HPDE6-E6E7 (cell line): ENCODE data around the gene USHBP1.

ENCODE experiments used
- DNase-seq: peaks from one replicate; pipeline ENCODE4 v3.0.0; 2011; ENCODE audit warnings: missing footprints; ENCODE audit errors: extremely low spot score

The USHBP1 gene

GRCh38 chr19:17264641-17264979 lies at the start of gene USHBP1:
Gene USHBP1 (minus strand): TSS chr19:17264745. CDS start chr19:17264299, 446 bp downstream.
- no peak for DNase-seq

GRCh38 chr19:17314007-17314593 lies 49.6 kb upstream of the USHBP1 start:
- DNase-seq = no peak

- DNase-seq = no peak
These were observed 47.9 kb upstream of the USHBP1 start for GRCh38 chr19:17312189-17313113.

GRCh38 chr19:17311455-17312188 lies 47.1 kb upstream of the USHBP1 start:
- no peak for DNase-seq

- DNase-seq = no peak
These were observed 45.5 kb upstream of the USHBP1 start for GRCh38 chr19:17309965-17310461.

- DNase-seq = peak; percentile 99
These were observed 44.8 kb upstream of the USHBP1 start, which contains the start of gene DDA1 for GRCh38 chr19:17309198-17309964. Gene DDA1 (plus strand): TSS chr19:17309563. CDS start chr19:17309655, 92 bp downstream.

- DNase-seq = no peak
These were observed 43.4 kb upstream of the USHBP1 start for GRCh38 chr19:17307876-17308377.

- DNase-seq = no peak
These were observed 41.8 kb upstream of the USHBP1 start for GRCh38 chr19:17306285-17306714.

GRCh38 chr19:17305517-17306284 lies 41.2 kb upstream of the USHBP1 start, which contains the start of gene MRPL34:
Gene MRPL34 (plus strand): TSS chr19:17305872. CDS start chr19:17305893, 21 bp downstream.
- peak; percentile 86 for DNase-seq

- DNase-seq = no peak
These were observed 40.6 kb upstream of the USHBP1 start for GRCh38 chr19:17305216-17305516.

GRCh38 chr19:17304386-17305215 lies 40.1 kb upstream of the USHBP1 start:
- no peak for DNase-seq

- no peak for DNase-seq
These were observed 39.4 kb upstream of the USHBP1 start for GRCh38 chr19:17303940-17304267.

GRCh38 chr19:17303167-17303939 lies 38.8 kb upstream of the USHBP1 start, which contains the start of gene ABHD8:
Gene ABHD8 (minus strand): TSS chr19:17303425. CDS start chr19:17301616, 1,809 bp downstream.
- peak; percentile 89 for DNase-seq

- DNase-seq = no peak
These were observed 38.0 kb upstream of the USHBP1 start for GRCh38 chr19:17302391-17303166.

GRCh38 chr19:17300992-17301619 lies 36.6 kb upstream of the USHBP1 start:
- no peak for DNase-seq

- DNase-seq = no peak
These were observed 32.4 kb upstream of the USHBP1 start for GRCh38 chr19:17296976-17297375.

- DNase-seq = peak; percentile 76
These were observed 31.7 kb upstream of the USHBP1 start for GRCh38 chr19:17296273-17296672.
